GM18519 (cell line): Measurements from ENCODE around the gene PARP15.
A peak's percentile ranks its signal among the peaks of the same experiment; 100 is the strongest.
"Not testable (repeated sequence)": the region's sequence is repeated elsewhere in the genome, so short reads cannot be mapped to it uniquely, and the experiment has no call there.

Experiments
- ATAC-seq: cut with Tn5 transposase; IDR thresholded peaks from one replicate; pipeline ENCODE4 v1.9.1; 2021; ENCODE audit warnings: mild to moderate bottlenecking, moderate library complexity; ENCODE audit not compliant: unreplicated experiment, low FRiP score

Gene PARP15

GRCh38 chr3:122577409-122578031, at the start of gene PARP15:
Gene PARP15, plus strand, starts transcription at chr3:122577650. Its CDS starts 18 bp downstream, at chr3:122577668.
- ATAC-seq, result no peak

- no peak for ATAC-seq
Measured at GRCh38 chr3:122530164-122530563, 47.3 kb upstream of the PARP15 start.

DNA sequence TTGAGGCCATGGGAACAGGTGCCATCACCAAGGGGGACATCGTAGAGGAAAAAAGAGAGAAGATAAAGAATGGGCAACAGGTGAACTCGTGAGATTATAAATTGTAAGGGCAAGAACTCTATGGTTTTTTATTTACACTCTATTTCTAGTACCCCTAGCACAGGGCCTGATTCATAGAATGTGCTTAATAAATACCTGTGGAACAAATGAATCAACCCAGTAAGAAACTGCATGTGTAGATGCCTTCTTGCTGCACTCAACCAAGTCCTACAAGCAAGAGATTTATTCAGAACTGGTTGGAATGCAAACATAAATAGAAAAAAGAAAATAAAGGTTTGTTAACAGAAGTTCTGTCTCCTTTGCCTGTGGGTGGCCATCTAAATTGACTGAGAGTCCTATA, 44.0 kb upstream of the PARP15 start:
- no peak for ATAC-seq

GRCh38 chr3:122533931-122534334, 43.5 kb upstream of the PARP15 start:
- ATAC-seq, result peak; percentile 99

GRCh38 chr3:122535964-122536631, 41.4 kb upstream of the PARP15 start:
- no peak for ATAC-seq

GRCh38 chr3:122536632-122537001, 40.8 kb upstream of the PARP15 start:
- no peak for ATAC-seq

DNA sequence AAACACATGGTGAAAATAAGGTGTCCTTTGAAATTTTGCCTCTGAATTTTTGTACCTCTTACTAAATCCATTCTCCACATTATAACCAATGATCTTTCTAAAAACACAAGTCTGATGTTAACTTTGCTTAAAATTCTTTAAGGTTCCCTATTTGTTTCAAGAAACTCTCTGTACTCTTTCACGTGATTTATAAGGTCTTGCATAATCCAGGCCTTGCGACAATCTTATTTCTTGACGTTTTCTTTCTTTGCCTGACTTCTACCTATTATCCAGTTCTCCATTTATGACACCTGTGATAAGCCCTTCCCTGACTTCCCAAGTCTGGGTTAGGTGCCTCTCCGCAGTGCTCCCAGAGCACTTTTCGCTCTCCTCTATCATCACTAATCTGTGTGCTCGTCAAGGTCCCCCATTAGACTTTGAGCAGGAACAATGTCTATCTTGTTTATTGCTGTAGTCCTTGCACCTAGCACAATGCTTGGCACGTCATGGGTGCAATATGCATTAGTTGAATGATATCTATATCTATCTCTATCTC, 38.4 kb upstream of the PARP15 start:
- no peak for ATAC-seq

DNA sequence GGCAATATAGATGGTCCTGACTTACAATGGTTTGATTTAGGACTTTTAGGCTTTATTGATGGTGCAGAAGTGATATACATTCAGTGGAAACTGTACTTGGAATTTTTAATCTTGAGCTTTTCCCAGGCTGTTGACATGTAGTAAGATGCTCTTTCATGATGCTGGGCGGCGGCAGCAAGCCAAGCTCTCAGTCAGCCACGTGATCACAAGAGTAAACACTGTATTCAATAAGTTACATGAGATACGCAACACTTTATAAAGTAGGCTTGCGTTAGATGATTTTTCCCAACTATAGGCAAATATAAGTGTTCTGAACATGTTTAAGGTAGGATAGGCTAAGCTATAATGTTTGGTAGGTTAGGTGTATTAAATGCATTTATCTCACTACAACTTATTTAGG, 31.3 kb upstream of the PARP15 start:
- no peak for ATAC-seq

GRCh38 chr3:122548076-122548475, 29.4 kb upstream of the PARP15 start:
- no peak for ATAC-seq

- ATAC-seq, result no peak
Measured at GRCh38 chr3:122548619-122549018, 28.8 kb upstream of the PARP15 start.

- no peak for ATAC-seq
Measured at GRCh38 chr3:122553171-122553570, 24.3 kb upstream of the PARP15 start.

DNA sequence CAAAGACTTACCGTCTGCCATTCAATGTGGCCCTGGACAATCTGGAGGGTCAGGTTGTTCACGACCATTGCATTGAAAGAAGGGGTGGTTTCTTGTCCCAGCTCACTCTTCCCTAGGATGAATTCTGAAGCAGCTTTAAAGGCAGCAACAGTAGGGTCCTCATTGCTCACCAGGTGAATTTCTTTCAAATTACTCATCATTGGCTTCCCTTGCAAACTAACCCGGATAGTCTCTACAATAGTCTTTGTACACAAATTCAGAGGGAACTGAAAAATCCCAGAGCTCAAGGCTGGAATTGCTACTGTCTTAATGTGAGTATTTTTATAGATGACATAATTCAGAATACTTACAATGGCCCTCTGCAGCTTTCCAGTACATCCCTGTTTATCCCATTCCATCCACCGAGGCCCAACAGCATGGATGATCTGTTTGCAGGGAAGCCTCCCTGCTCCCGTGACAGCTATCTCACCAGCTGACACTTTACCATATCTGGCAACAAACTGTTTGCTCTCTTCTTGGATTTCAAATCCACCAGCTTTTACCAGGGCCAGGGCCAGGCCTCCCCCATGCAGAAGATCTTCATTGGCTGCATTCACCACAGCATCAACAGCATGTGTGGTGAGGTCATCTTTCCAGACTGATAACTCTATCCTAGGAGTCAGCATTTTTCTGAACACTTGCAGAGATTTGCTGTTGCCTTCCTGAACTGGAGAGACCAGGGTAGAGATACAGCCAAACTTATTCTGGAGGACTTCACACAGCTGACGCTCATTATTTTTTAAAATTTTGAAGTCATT, 22.0 kb upstream of the PARP15 start:
- no peak for ATAC-seq

DNA sequence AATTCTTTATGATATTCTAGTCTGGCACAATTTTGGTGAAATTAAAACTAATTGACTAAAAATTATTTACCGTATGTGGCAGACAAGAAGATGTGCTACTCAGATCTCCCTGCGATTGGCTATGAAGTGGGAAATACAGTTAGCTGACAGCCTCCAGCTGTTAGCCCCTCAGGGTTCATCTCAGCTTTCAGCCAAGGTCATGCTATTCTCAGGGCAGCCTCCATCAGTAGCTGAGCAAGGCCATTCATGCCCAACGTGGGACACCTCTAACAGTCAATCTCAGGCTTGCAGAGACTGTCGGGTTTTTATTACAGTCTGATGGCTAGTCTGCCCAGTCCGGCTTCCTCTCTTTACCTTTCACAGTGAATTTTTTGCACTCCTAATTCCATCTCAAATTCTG, 20.1 kb upstream of the PARP15 start:
- ATAC-seq, result no peak

GRCh38 chr3:122558605-122559004, 18.8 kb upstream of the PARP15 start:
- no peak for ATAC-seq

GRCh38 chr3:122559906-122560305, 17.5 kb upstream of the PARP15 start:
- ATAC-seq, result no peak

- no peak for ATAC-seq
Measured at GRCh38 chr3:122560680-122561079, 16.8 kb upstream of the PARP15 start.

DNA sequence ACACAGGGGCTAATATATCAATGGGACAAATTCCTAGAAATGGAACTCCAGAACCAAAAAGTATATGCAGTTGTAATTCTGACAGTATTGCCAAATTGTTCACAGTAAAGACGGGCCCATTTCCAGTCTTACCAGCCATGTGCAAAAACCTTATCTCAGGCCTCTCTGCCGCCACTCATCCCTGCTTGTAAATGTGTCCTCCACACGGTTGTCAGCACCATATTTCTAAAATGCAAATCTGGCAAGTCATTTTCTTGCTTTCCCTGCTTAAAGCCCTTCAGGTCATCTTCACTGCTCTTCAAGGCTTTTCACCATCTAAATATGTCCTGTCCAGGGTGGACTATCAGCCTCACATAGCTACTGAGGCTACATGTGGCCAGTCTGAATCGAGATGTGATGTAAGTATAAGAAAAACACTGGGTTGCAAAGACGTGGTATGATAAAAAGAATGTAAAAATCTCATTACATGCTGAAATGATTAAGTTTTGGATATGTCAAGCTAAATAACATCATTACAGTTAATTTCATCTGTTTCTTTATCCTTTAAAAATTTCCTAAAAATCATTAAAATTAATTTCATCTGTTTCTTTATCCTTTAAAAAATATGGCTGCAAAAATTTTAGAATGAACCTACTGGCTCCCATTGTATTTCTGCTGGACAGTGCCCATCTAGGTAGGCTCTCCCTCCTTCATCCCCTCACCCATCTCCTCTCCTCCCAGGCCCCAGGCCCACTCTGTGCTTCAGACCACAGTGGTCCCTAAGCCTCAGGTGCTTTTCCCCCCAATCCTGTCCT, 14.3 kb upstream of the PARP15 start:
- ATAC-seq, result no peak

DNA sequence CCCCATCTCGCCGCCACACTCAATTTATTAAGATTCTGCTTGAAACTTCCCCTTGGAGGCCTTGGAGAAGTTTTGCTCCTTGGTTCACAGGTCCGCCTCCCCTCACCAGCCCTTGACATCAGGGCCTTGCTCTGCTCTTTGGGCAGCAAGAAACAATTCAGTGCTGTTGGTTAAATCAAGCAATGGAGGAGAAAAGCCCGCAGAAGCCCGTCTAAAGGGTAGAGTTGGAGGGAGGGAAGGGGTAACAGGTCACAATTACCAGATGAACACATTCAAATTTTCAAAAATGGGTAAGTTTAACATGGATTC, 13.8 kb upstream of the PARP15 start:
- ATAC-seq, result no peak

GRCh38 chr3:122564155-122564912, 13.1 kb upstream of the PARP15 start, which contains the start of the genes DTX3L and PARP9:
Gene DTX3L, plus strand, starts transcription at chr3:122564338. Its CDS starts 89 bp downstream, at chr3:122564427.
Gene PARP9, minus strand, starts transcription at chr3:122564300. Its CDS starts 4,680 bp downstream, at chr3:122559620.
- no peak for ATAC-seq

DNA sequence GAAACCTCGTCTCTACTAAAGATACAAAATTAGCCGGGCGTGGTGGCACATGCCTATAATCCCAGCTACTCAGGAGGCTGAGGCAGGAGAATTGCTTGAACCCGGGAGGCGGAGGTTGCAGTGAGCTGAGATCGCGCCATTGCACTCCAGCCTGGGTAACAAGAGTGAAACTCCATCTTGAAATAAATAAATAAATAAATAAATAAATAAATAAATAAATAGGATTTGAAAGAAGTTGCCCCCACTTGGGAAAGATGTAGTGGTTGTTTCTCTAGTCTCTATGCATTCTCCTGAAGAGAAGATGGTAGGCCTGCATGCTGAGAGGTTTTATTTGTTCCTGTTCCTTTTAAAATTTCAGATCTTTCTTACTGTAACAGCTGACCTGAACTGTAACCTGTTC, 9.3 kb upstream of the PARP15 start:
- not testable (repeated sequence) for ATAC-seq
